Measurements from ENCODE around the gene JCHAIN. TPM values are rescaled to one million over a fixed set of nuclear protein-coding genes. Genes with fewer than 3 reads are reported as not detected.
A peak's percentile ranks its signal among the peaks of the same experiment; 100 is the strongest.

Gene JCHAIN
- total RNA-seq (2016; rRNA removed; fragmentation: Illumina TruSeq; extraction: Trizol) (not detected in 2 replicates), polyA plus RNA-seq (2011; rRNA removed) (not detected in 2 replicates), polyA minus RNA-seq (2011; rRNA and poly(A)+ RNA removed; ENCODE audit: low replicate concordance) (0.44 TPM in 1 of 2 replicates, not detected in the other), Bru-seq, nascent RNA (percentile 11 among the genes with signal in this experiment), BruChase-seq, experiment 1, labeled RNA remaining after a 6-hour chase (not detected), BruChase-seq, experiment 2, labeled RNA remaining after a 2-hour chase (percentile 14 among the genes with signal in this experiment)
- not detected in 2 replicates for total RNA-seq (2016; cell fraction: cytosol; rRNA removed; fragmentation: Illumina TruSeq; extraction: Trizol; ENCODE audit: low read depth)
- total RNA-seq (2016; cell fraction: insoluble cytoplasmic fraction; rRNA removed; fragmentation: Illumina TruSeq; extraction: Trizol), result not detected in 2 replicates
- not detected in 2 replicates for total RNA-seq (2016; cell fraction: membrane; rRNA removed; fragmentation: Illumina TruSeq; extraction: Trizol)
- not detected in 2 replicates for total RNA-seq (2016; cell fraction: nucleus; rRNA removed; fragmentation: Illumina TruSeq; extraction: Trizol)
- polyA plus RNA-seq (2011; cell fraction: cytosol; rRNA removed), result 0.13 TPM in 1 of 2 replicates, not detected in the other
- not detected in 2 replicates for polyA plus RNA-seq (2011; cell fraction: nucleus; rRNA removed)
- polyA plus RNA-seq (2012), result not detected in 2 replicates
- not detected in 2 replicates for polyA plus RNA-seq (2016; cell fraction: cytosol; fragmentation: Illumina TruSeq; extraction: Trizol; ENCODE audit: low read depth)
- not detected in 2 replicates for polyA plus RNA-seq (2016; cell fraction: insoluble cytoplasmic fraction; fragmentation: Illumina TruSeq; extraction: Trizol; ENCODE audit: low read depth)
- polyA plus RNA-seq (2016; cell fraction: membrane; fragmentation: Illumina TruSeq; extraction: Trizol; ENCODE audit: low read depth), result not detected in 2 replicates
- polyA plus RNA-seq (2016; cell fraction: nucleus; fragmentation: Illumina TruSeq; extraction: Trizol; ENCODE audit: insufficient read depth, low read depth), result not detected in 2 replicates
- polyA minus RNA-seq (2011; cell fraction: cytosol; rRNA and poly(A)+ RNA removed), result not detected in 2 replicates
- not detected in 2 replicates for polyA minus RNA-seq (2011; cell fraction: nucleus; rRNA and poly(A)+ RNA removed)
- long read RNA-seq, experiment 1, result 0 reads
- long read RNA-seq, experiment 2, result 0 reads

DNA sequence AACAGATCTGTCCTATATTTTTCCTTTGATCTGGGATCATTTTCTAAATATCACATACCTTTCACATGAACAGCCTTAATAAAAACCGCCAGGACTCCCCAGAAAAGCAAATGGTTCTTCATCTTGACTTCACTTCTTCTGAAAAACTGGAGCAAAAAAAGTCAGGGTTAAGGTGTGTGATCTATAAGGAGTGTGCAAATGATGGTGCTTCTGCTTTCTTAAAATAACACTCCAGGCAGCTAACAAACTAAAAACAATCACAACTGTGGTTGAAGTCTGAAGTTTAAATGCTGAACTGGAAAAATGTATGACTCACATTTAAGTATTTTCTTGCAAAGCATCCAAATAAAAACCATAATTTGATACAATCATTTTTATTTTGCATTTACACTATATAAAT is at the start of gene JCHAIN:
JCHAIN (minus strand) TSS at position 140 of the 400 bp plus-strand sequence; CDS start at position 122, 18 bp downstream.
- CTCF ChIA-PET (ENCODE audit: low intra/inter-chr PET ratio, low total read pairs), result no interaction called here
- no peaks in the 10 kb centered on the region for H3K27me3 ChIP-seq (ENCODE audit: control insufficient read depth in 1 of 2, insufficient read depth in 2 of 2, low read length in 2 of 2)
- no peak within 1 kb of the TSS for H3K9ac ChIP-seq (ENCODE audit: insufficient read depth, low read depth, low read length)
- no peak within 1 kb of the TSS for H3K27ac ChIP-seq (ENCODE audit: extremely low read length, insufficient read depth, low read length)
- no peak within 1 kb of the TSS for H3K4me2 ChIP-seq (ENCODE audit: low read depth, low read length)
- POLR2A ChIA-PET, result no interaction called here
- no peaks in the 10 kb centered on the region for H3K4me1 ChIP-seq (ENCODE audit: insufficient read depth, low read length)
- no peak for ATAC-seq
- BruUV-seq (replicated peaks), result no TSS peak
- H3K79me2 ChIP-seq (ENCODE audit: insufficient read depth, low read length), result no peaks in the 10 kb centered on the region
- no peak within 1 kb of the TSS for H2AFZ ChIP-seq (ENCODE audit: low read length)
- WGBS (ENCODE audit: low lambda C conversion rate), result 0% methylated on average over 1 of the region's 1 CpG
- FAIRE-seq, result no peak
- H4K20me1 ChIP-seq (ENCODE audit: insufficient read depth, low read length), result no peaks in the 10 kb centered on the region
- no peak for DNase-seq (ENCODE audit: low spot score)
- intact Hi-C loops (cut with micrococcal nuclease; ENCODE audit: unreplicated experiment) (no loop called here), in situ Hi-C loops (cut with HindIII; ENCODE audit: extremely low pct_ligation_motif_present, low pct_unique_long_range_greater_than_20kb) (loop anchor here (25.0 kb wide), 2 partner anchors 346 to 1046 kb away; no protein-coding TSS in a partner anchor)
- no peaks in the 10 kb centered on the region for H3K9me3 ChIP-seq (ENCODE audit: low read length)
- no peak within 1 kb of the TSS for H3K4me3 ChIP-seq (replicated peaks in 1 of 3; ENCODE audit: insufficient read depth in 1 of 3, low read depth in 2 of 3, low read length in 3 of 3)
- H3K36me3 ChIP-seq (replicated peaks in 1 of 2; ENCODE audit: control insufficient read depth in 1 of 2, insufficient read depth in 2 of 2, low read length in 2 of 2), result no peaks in the 10 kb centered on the region
- TF ChIP-seq SIX4 (CRISPR knock-in tag; IDR thresholded peaks at IDR 0.05) (no peak), ZNF501 (CRISPR knock-in tag; IDR thresholded peaks at IDR 0.05) (no peak), ZBTB38 (CRISPR knock-in tag; IDR thresholded peaks at IDR 0.05) (no peak), ZNF30 (CRISPR knock-in tag; IDR thresholded peaks at IDR 0.05) (no peak), SKI (IDR thresholded peaks at IDR 0.05; ENCODE audit: partially characterized antibody) (no peak), NR2F6 (IDR thresholded peaks at IDR 0.05) (no peak), NR2F6 (CRISPR knock-in tag; IDR thresholded peaks at IDR 0.05) (no peak), HNRNPK (IDR thresholded peaks at IDR 0.05; ENCODE audit: low read depth, low read length, poor library complexity, severe bottlenecking) (no peak), STAG1 (CRISPR knock-in tag; IDR thresholded peaks at IDR 0.05) (no peak), ELF1 (CRISPR knock-in tag; IDR thresholded peaks at IDR 0.05) (no peak)
- TF ChIP-seq, protein P1, sequence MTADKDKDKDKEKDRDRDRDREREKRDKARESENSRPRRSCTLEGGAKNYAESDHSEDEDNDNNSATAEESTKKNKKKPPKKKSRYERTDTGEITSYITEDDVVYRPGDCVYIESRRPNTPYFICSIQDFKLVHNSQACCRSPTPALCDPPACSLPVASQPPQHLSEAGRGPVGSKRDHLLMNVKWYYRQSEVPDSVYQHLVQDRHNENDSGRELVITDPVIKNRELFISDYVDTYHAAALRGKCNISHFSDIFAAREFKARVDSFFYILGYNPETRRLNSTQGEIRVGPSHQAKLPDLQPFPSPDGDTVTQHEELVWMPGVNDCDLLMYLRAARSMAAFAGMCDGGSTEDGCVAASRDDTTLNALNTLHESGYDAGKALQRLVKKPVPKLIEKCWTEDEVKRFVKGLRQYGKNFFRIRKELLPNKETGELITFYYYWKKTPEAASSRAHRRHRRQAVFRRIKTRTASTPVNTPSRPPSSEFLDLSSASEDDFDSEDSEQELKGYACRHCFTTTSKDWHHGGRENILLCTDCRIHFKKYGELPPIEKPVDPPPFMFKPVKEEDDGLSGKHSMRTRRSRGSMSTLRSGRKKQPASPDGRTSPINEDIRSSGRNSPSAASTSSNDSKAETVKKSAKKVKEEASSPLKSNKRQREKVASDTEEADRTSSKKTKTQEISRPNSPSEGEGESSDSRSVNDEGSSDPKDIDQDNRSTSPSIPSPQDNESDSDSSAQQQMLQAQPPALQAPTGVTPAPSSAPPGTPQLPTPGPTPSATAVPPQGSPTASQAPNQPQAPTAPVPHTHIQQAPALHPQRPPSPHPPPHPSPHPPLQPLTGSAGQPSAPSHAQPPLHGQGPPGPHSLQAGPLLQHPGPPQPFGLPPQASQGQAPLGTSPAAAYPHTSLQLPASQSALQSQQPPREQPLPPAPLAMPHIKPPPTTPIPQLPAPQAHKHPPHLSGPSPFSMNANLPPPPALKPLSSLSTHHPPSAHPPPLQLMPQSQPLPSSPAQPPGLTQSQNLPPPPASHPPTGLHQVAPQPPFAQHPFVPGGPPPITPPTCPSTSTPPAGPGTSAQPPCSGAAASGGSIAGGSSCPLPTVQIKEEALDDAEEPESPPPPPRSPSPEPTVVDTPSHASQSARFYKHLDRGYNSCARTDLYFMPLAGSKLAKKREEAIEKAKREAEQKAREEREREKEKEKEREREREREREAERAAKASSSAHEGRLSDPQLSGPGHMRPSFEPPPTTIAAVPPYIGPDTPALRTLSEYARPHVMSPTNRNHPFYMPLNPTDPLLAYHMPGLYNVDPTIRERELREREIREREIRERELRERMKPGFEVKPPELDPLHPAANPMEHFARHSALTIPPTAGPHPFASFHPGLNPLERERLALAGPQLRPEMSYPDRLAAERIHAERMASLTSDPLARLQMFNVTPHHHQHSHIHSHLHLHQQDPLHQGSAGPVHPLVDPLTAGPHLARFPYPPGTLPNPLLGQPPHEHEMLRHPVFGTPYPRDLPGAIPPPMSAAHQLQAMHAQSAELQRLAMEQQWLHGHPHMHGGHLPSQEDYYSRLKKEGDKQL (CRISPR knock-in tag; IDR thresholded peaks at IDR 0.05; ENCODE audit: low read depth), result no peak
- TF ChIP-seq, protein P2, sequence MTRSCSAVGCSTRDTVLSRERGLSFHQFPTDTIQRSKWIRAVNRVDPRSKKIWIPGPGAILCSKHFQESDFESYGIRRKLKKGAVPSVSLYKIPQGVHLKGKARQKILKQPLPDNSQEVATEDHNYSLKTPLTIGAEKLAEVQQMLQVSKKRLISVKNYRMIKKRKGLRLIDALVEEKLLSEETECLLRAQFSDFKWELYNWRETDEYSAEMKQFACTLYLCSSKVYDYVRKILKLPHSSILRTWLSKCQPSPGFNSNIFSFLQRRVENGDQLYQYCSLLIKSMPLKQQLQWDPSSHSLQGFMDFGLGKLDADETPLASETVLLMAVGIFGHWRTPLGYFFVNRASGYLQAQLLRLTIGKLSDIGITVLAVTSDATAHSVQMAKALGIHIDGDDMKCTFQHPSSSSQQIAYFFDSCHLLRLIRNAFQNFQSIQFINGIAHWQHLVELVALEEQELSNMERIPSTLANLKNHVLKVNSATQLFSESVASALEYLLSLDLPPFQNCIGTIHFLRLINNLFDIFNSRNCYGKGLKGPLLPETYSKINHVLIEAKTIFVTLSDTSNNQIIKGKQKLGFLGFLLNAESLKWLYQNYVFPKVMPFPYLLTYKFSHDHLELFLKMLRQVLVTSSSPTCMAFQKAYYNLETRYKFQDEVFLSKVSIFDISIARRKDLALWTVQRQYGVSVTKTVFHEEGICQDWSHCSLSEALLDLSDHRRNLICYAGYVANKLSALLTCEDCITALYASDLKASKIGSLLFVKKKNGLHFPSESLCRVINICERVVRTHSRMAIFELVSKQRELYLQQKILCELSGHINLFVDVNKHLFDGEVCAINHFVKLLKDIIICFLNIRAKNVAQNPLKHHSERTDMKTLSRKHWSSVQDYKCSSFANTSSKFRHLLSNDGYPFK (CRISPR knock-in tag; IDR thresholded peaks at IDR 0.05; ENCODE audit: borderline replicate concordance), result no peak
